HL-60 (cell line): Measurements from ENCODE around the gene HPCAL1.

Experiments used
- CTCF ChIP-seq: IDR thresholded peaks from one replicate; pipeline ENCODE4 v1.5.1; 2011; ENCODE audit warnings: low read length, control low read depth, inconsistent platforms; ENCODE audit not compliant: insufficient read depth
- GABPA ChIP-seq: IDR thresholded peaks from 2 replicates; pipeline ENCODE4 v1.6.1; 2012; ENCODE audit warnings: low read depth
- POLR2AphosphoS5 ChIP-seq: IDR thresholded peaks from 2 replicates; pipeline ENCODE4 v1.6.1; 2012; ENCODE audit warnings: low read depth
- REST ChIP-seq: IDR thresholded peaks from 2 replicates; pipeline ENCODE4 v1.6.1; 2012; ENCODE audit warnings: low read depth; ENCODE audit not compliant: insufficient replicate concordance

GRCh38 chr2:10331702-10332401 is 29.1 kb downstream of the HPCAL1 start:
- no peak for TF ChIP-seq CTCF
- no peak for TF ChIP-seq GABPA
- TF ChIP-seq POLR2AphosphoS5 = peak; percentile 95
- TF ChIP-seq REST = no peak
